HepG2 (cell line): ENCODE measurements around the gene GAB3.

ENCODE experiments used
- ATF6 ChIP-seq: sonication (generic); formaldehyde crosslinking; conservative IDR thresholded peaks from 2 replicates; pipeline ENCODE4 v1.4.0; 2020; ENCODE audit warnings: missing genetic modification reagents
- ETV6 ChIP-seq: sonication (generic); formaldehyde crosslinking; conservative IDR thresholded peaks from 2 replicates; pipeline ENCODE4 v1.4.0; 2020; ENCODE audit warnings: missing genetic modification reagents
- MAFG ChIP-seq: sonication (generic); formaldehyde crosslinking; IDR thresholded peaks from 2 replicates; pipeline ENCODE4 v1.5.1; 2020; ENCODE audit warnings: mild to moderate bottlenecking, missing genetic modification reagents
- MXI1 ChIP-seq: IDR thresholded peaks from 3 replicates; pipeline ENCODE4 v1.6.1; 2012; ENCODE audit warnings: low read depth, low read length, inconsistent platforms, borderline replicate concordance
- PLRG1 ChIP-seq: fragments of 450-650 bp; conservative IDR thresholded peaks from 2 replicates; pipeline ENCODE4 v1.6.1; 2016
- RXRA ChIP-seq: sonication (generic); formaldehyde crosslinking; IDR thresholded peaks from 2 replicates; pipeline ENCODE4 v1.5.1; 2020; ENCODE audit warnings: missing genetic modification reagents
- SIN3A ChIP-seq: IDR thresholded peaks from 2 replicates; pipeline ENCODE4 v1.6.1; 2011; ENCODE audit warnings: low read depth, mild to moderate bottlenecking, control low read depth, low read length, borderline replicate concordance
- TCF12 ChIP-seq, 2 experiments: fragments of 450-650 bp in 1 of 2; sonication (generic) in 1 of 2; formaldehyde crosslinking in 1 of 2; IDR thresholded peaks; 2 replicates each; pipeline versions ENCODE4 v1.6.1 to v1.8.0; 2017 to 2022; ENCODE audit warnings: antibody characterized with exemption in 1 of 2, mild to moderate bottlenecking in 1 of 2, missing genetic modification reagents in 1 of 2, moderate library complexity in 1 of 2
- ZFP37 ChIP-seq: sonication (generic); formaldehyde crosslinking; IDR thresholded peaks from 2 replicates; pipeline ENCODE4 v1.4.0; 2020; ENCODE audit warnings: missing genetic modification reagents, borderline replicate concordance
- TF ChIP-seq, protein P1 (sequence below), 2 experiments: IDR thresholded peaks; 2 replicates each; pipeline ENCODE4 v1.6.1; 2011 to 2012; ENCODE audit warnings: low read length in 2 of 2, borderline replicate concordance in 1 of 2, low read depth in 1 of 2, mild to moderate bottlenecking in 1 of 2, moderate library complexity in 1 of 2
- TF ChIP-seq, protein P2 (sequence below): sonication (generic); formaldehyde crosslinking; conservative IDR thresholded peaks from 2 replicates; pipeline ENCODE4 v1.5.0; 2020; ENCODE audit warnings: missing genetic modification reagents
- TF ChIP-seq, protein P3 (sequence below): sonication (generic); formaldehyde crosslinking; IDR thresholded peaks from 2 replicates; pipeline ENCODE4 v1.4.0; 2020; ENCODE audit warnings: mild to moderate bottlenecking, missing genetic modification reagents

DNA sequence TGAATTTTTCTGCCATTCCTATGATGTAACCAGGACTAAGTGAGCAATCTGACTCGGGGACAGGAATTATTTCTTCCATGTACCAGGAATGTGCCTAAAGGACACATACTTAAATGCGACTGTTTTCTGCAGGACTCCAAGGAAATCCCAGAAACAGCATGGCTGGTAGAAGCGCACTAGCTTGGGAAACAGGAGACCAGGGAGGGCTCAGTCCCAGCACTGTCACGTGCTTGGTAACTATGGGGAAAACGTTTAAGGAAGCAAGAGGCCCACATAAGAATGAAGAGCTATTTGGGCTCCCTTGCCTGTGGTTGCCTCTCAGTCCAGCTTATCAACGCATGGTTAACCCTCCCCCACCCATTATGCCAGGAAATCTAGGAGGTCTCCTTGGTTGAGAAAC is 34.8 kb upstream of the GAB3 start:
- TF ChIP-seq PLRG1 (no peak), MAFG (CRISPR knock-in tag) (no peak), ETV6 (CRISPR knock-in tag) (no peak), ZFP37 (no peak), ATF6 (CRISPR knock-in tag) (no peak), MXI1 (no peak), SIN3A (no peak), RXRA (CRISPR knock-in tag) (no peak), TCF12 (IDR thresholded peaks at IDR 0.05) (no peak), TCF12 (CRISPR knock-in tag; IDR thresholded peaks at IDR 0.05) (no peak)
- TF ChIP-seq, protein P1, sequence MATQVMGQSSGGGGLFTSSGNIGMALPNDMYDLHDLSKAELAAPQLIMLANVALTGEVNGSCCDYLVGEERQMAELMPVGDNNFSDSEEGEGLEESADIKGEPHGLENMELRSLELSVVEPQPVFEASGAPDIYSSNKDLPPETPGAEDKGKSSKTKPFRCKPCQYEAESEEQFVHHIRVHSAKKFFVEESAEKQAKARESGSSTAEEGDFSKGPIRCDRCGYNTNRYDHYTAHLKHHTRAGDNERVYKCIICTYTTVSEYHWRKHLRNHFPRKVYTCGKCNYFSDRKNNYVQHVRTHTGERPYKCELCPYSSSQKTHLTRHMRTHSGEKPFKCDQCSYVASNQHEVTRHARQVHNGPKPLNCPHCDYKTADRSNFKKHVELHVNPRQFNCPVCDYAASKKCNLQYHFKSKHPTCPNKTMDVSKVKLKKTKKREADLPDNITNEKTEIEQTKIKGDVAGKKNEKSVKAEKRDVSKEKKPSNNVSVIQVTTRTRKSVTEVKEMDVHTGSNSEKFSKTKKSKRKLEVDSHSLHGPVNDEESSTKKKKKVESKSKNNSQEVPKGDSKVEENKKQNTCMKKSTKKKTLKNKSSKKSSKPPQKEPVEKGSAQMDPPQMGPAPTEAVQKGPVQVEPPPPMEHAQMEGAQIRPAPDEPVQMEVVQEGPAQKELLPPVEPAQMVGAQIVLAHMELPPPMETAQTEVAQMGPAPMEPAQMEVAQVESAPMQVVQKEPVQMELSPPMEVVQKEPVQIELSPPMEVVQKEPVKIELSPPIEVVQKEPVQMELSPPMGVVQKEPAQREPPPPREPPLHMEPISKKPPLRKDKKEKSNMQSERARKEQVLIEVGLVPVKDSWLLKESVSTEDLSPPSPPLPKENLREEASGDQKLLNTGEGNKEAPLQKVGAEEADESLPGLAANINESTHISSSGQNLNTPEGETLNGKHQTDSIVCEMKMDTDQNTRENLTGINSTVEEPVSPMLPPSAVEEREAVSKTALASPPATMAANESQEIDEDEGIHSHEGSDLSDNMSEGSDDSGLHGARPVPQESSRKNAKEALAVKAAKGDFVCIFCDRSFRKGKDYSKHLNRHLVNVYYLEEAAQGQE (IDR thresholded peaks at IDR 0.05; ENCODE audit: borderline replicate concordance in 1 of 2, low read depth in 1 of 2, low read length in 2 of 2): no peak
- TF ChIP-seq, protein P2, sequence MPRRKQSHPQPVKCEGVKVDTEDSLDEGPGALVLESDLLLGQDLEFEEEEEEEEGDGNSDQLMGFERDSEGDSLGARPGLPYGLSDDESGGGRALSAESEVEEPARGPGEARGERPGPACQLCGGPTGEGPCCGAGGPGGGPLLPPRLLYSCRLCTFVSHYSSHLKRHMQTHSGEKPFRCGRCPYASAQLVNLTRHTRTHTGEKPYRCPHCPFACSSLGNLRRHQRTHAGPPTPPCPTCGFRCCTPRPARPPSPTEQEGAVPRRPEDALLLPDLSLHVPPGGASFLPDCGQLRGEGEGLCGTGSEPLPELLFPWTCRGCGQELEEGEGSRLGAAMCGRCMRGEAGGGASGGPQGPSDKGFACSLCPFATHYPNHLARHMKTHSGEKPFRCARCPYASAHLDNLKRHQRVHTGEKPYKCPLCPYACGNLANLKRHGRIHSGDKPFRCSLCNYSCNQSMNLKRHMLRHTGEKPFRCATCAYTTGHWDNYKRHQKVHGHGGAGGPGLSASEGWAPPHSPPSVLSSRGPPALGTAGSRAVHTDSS: no peak
- TF ChIP-seq, protein P3, sequence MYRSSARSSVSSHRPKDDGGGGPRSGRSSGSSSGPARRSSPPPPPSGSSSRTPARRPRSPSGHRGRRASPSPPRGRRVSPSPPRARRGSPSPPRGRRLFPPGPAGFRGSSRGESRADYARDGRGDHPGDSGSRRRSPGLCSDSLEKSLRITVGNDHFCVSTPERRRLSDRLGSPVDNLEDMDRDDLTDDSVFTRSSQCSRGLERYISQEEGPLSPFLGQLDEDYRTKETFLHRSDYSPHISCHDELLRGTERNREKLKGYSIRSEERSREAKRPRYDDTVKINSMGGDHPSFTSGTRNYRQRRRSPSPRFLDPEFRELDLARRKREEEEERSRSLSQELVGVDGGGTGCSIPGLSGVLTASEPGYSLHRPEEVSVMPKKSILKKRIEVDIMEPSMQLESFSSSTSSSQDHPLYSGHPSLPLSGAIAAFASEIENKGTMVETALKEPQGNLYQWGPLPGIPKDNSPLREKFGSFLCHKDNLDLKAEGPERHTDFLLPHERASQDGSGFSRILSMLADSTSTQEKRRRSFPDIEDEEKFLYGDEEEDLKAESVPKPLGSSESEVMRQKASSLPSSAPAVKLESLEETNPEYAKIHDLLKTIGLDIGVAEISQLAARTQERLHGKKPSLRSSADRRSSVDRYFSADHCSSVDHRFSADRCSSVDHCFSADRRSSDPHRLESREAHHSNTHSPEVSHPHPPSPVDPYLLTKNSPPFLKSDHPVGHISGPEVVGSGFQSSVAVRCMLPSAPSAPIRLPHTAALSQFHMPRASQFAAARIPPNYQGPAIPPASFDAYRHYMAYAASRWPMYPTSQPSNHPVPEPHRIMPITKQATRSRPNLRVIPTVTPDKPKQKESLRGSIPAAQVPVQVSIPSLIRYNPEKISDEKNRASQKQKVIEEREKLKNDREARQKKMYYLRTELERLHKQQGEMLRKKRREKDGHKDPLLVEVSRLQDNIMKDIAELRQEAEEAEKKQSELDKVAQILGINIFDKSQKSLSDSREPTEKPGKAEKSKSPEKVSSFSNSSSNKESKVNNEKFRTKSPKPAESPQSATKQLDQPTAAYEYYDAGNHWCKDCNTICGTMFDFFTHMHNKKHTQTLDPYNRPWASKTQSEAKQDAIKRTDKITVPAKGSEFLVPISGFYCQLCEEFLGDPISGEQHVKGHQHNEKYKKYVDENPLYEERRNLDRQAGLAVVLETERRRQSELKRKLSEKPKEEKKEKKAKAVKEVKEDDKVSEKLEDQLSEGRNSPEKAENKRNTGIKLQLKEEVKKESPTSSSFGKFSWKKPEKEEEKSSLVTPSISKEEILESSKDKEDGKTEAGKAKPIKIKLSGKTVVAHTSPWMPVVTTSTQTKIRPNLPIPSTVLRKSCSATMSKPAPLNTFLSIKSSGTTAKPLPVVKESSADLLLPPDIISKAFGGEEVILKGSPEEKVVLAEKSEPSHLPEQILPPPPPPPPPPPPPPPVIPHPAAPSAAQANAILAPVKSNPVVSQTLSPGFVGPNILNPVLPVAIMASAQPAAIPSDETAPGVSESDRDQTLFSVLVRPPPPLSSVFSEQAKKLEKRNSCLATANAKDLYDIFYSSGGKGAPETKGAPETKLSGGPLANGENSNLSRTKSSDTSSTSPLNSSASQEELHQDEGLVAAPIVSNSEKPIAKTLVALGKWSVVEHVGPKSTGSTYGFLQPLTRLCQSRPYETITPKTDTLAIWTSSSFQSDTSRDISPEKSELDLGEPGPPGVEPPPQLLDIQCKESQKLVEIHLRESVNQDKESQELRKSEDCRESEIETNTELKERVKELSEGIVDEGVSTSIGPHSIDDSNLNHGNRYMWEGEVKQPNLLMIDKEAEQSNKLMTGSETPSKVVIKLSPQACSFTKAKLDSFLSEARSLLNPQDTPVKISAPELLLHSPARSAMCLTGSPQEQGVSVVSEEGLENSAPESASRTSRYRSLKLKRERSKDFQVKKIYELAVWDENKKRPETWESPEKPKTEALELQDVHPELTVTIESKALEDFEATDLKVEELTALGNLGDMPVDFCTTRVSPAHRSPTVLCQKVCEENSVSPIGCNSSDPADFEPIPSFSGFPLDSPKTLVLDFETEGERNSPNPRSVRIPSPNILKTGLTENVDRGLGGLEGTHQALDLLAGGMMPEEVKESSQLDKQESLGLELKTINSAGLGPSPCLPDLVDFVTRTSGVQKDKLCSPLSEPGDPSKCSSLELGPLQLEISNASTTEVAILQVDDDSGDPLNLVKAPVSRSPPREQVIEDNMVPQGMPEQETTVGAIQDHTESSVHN: no peak
